Measurements from ENCODE around the gene LTF.

LTF gene

GRCh38 chr3:46490338-46491084 lies 25.8 kb upstream of the LTF start:
- DNase-seq (ENCODE audit: low read depth): no peak

GRCh38 chr3:46489875-46490274 lies 25.2 kb upstream of the LTF start:
- no peak for DNase-seq (ENCODE audit: low read depth)

- DNase-seq (ENCODE audit: low read depth): no peak
These were observed 24.7 kb upstream of the LTF start for GRCh38 chr3:46489381-46489780.

GRCh38 chr3:46488735-46489361 lies 24.1 kb upstream of the LTF start:
- no peak for DNase-seq (ENCODE audit: low read depth)

GRCh38 chr3:46485779-46486175 lies 21.1 kb upstream of the LTF start:
- no peak for DNase-seq (ENCODE audit: low read depth)

- DNase-seq (ENCODE audit: low read depth): no peak
These were observed 20.4 kb upstream of the LTF start for GRCh38 chr3:46484911-46485778.

GRCh38 chr3:46484388-46484787 lies 19.7 kb upstream of the LTF start:
- no peak for DNase-seq (ENCODE audit: low read depth)

- no peak for DNase-seq (ENCODE audit: low read depth)
These were observed 19.1 kb upstream of the LTF start for GRCh38 chr3:46483825-46484224.

GRCh38 chr3:46482632-46483350 lies 18.1 kb upstream of the LTF start:
- peak; percentile 81 for DNase-seq (ENCODE audit: low read depth)

- DNase-seq (ENCODE audit: low read depth): no peak
These were observed 16.9 kb upstream of the LTF start for GRCh38 chr3:46481636-46482035.

- DNase-seq (ENCODE audit: low read depth): no peak
These were observed 15.9 kb upstream of the LTF start for GRCh38 chr3:46480491-46481195.

- DNase-seq (ENCODE audit: low read depth): no peak
These were observed 15.0 kb upstream of the LTF start for GRCh38 chr3:46479696-46480095.

- no peak for DNase-seq (ENCODE audit: low read depth)
These were observed 14.3 kb upstream of the LTF start for GRCh38 chr3:46479021-46479420.

- no peak for DNase-seq (ENCODE audit: low read depth)
These were observed 13.6 kb upstream of the LTF start for GRCh38 chr3:46478341-46478740.

- no peak for DNase-seq (ENCODE audit: low read depth)
These were observed 13.1 kb upstream of the LTF start for GRCh38 chr3:46477756-46478155.

GRCh38 chr3:46477145-46477544 lies 12.4 kb upstream of the LTF start:
- no peak for DNase-seq (ENCODE audit: low read depth)

- no peak for DNase-seq (ENCODE audit: low read depth)
These were observed 8.0 kb upstream of the LTF start for GRCh38 chr3:46472736-46473135.

GRCh38 chr3:46471371-46471914 lies 6.7 kb upstream of the LTF start:
- no peak for DNase-seq (ENCODE audit: low read depth)

GRCh38 chr3:46470831-46471230 lies 6.1 kb upstream of the LTF start:
- DNase-seq (ENCODE audit: low read depth): no peak

- no peak for DNase-seq (ENCODE audit: low read depth)
These were observed 5.1 kb upstream of the LTF start for GRCh38 chr3:46469680-46470357.
